ENCODE results near the gene CAVIN4.

The CAVIN4 gene

DNA sequence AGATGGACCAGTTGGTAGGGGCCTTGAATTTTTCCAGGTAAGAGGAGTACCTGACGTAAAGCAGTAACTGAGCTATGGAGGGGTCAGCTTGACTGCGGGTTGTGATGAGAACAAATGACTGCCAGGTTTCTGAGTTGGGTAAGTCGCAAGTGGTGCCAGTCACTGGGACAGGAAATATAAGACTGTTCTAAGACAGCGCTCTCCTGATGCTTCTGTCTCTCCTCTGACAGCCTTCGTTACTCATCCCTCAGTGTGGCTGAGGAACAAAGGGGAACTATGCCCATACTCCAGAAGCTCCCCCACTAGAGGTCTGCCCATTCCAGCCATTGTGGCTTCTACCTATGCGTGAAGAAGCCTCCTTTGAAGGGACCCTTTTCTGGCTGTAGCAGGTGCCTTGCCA, 13.3 kb downstream of the CAVIN4 start:
- DNase-seq: no peak

DNA sequence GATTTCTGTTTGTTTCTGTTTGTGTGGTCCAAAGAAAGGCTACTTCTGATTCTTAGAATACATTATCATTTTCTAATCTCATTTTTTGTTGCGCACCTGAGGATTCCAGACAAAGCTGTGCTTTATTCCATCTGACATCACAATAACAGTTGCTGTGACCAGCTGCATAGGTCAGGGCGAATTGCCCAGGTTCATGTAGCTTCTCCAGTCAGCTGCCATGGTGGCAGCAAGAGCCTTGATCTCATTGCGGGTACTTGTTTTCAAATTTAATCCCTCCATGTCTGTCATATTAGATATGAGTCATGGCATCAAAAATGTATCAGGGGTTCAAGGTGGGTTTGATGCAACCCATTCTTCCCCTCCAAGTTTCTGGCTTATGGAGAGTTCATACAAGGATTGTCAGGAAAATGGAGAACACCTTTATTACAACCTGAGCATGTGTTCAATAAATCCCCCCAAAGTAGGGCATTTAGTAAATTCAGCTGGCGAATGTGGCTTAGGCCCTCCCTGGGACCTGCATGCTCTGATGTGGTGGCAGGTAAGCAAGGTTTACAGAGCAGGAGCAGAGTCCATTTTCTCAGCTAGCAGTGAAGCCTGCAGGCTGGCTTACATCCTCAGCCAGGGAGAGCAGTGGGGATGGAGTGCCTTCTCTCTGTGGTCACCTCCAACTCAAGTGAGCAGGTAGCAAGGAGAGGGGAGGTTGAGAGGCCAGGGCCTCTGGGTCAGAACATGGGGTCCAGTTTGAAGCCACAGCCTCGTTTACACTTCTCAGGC, 13.9 kb downstream of the CAVIN4 start:
- no peak for DNase-seq

- no peak for DNase-seq
Measured at GRCh38 chr9:100595391-100596199, 17.7 kb downstream of the CAVIN4 start.

- no peak for DNase-seq
Measured at GRCh38 chr9:100597236-100597635, 19.4 kb downstream of the CAVIN4 start.

GRCh38 chr9:100598641-100599145, 20.8 kb downstream of the CAVIN4 start:
- peak; percentile 74 for DNase-seq

DNA sequence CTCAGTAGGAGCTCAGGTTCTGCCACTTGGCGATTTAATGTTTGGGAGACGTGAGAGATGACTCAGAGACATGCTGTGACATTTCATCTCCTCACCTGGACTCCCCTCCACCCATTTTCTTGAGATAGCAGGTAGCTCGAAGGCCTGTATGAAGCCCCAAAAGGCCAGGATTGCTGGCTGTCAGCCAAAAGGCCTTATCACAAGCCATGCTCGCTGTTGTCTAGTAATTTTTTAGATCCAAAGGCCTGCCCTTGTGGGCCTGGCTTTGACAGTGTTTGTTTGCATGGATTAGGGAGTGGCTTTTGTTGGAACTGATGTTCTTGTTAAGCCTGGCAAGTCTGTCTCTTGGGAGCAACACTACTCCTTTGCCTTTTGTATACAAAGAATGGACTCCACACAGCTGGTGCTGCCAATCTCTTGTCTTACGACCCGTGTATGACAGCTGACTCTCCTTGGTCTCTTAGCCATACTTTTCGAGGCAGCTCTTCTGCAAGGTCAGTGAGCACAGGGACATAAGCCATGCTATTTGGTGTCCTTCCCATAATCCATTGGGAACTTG, 22.7 kb downstream of the CAVIN4 start:
- DNase-seq: no peak

- DNase-seq: no peak
Measured at GRCh38 chr9:100601216-100601615, 23.3 kb downstream of the CAVIN4 start.

DNA sequence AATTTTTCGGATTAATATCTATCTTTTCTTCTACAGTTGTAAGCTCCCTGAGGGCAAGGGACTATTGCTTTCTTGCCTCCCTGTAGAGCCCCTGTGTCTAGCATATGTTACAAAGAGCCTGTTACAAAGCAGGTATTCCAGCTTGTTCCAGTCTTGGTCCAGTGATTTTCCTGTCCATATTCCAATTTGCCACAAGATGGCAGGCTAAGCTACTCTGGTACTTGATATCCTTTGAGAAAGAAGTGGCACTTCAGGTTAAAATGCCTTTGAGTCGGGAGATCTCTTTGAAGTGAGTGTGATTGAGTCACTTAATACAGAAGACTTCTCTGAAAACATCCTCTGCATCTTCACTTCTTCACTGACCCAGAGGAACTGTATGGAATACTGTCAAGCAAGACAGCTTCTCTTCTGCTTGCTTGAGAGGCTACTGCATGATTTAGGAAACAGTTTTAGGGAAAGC, 24.5 kb downstream of the CAVIN4 start:
- DNase-seq: no peak

GRCh38 chr9:100605405-100605804, 27.5 kb downstream of the CAVIN4 start:
- no peak for DNase-seq

GRCh38 chr9:100619194-100619593, 41.3 kb downstream of the CAVIN4 start:
- no peak for DNase-seq

- DNase-seq: no peak
Measured at GRCh38 chr9:100619665-100620064, 41.8 kb downstream of the CAVIN4 start.

DNA sequence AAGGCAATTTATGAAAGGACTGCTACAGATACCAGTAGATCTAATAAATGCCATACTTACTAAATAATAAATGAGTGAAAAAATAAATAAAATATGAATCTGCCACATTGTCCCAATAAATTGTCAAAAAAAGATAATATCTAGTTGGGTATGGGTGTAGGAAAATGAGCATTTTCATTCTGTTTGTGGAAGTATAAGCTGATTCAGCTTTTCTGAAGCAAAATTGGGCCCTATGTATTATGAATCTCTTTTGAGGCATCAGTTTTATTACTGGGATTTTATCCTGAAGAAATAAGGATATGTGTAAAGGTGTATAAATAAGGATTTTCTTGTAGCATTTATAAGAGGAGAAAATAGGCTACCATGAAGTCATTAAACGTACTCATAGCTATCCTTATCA, 46.1 kb downstream of the CAVIN4 start:
- DNase-seq: no peak

DNA sequence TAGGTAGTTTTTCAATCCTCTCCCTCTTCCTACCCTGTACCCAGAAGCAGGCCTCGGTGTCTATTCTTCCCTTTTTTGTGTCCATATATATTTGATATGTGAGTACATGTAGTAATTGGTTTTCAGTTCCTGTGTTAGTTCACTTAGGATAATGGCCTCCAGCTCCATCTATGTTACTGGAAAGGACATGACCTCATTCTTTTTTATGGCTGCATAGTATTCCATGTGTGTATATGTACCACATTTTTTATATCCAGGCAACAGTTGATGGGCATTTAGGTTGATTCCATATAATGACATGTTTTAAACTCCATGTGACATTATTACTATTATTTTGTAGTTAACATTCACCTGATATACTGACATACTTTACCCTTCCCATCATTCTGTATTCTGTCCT, 49.1 kb downstream of the CAVIN4 start:
- DNase-seq: no peak

DNA sequence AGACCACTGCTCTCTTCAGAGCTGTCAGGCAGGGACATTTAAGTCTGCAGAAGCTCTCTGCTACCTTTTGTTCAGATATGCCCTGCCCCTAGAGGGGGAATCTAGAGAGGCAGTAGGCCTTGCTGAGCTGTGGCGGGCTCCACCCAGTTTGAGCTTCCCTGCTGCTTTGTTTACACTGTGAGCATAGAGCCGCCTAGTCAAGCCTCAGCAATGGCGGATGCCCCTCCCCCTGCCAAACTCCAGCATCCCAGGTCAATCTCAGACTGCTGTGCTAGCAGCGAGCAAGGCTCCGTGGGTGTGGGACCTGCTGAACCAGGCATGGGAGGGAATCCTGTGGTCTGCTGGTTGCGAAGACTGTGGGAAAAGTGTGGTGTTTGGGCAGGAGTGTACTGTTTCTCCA, 59.9 kb downstream of the CAVIN4 start:
- no peak for DNase-seq
